HEK293 (cell line): ENCODE measurements around the gene GSTA1.
"Not testable (repeated sequence)": the region's sequence is repeated elsewhere in the genome, so short reads cannot be mapped to it uniquely, and the experiment has no call there.

Experiments
- SP2 ChIP-seq: fragments of 450-650 bp; formaldehyde crosslinking; IDR thresholded peaks from 2 replicates; pipeline ENCODE4 v1.5.1; 2016; ENCODE audit warnings: missing biosample characterization, missing genetic modification characterization
- WT1 ChIP-seq: fragments of 450-650 bp; formaldehyde crosslinking; IDR thresholded peaks from 2 replicates; pipeline ENCODE4 v1.5.1; 2016; ENCODE audit warnings: missing biosample characterization, missing genetic modification characterization
- ZBTB11 ChIP-seq: fragments of 450-650 bp; formaldehyde crosslinking; conservative IDR thresholded peaks from 2 replicates; pipeline ENCODE4 v1.5.1; 2016; ENCODE audit warnings: low read depth, missing biosample characterization, missing genetic modification characterization
- ZNF274 ChIP-seq, 2 experiments: fragments of 200-500 bp in 1 of 2; fragments of 450-650 bp in 1 of 2; sonication (Bioruptor generic) in 1 of 2; formaldehyde crosslinking in 1 of 2; IDR thresholded peaks; 2 replicates each; pipeline versions ENCODE4 v1.5.1 to v1.6.1; 2014 to 2016; ENCODE audit warnings: borderline replicate concordance in 1 of 2, inconsistent platforms in 1 of 2, low read length in 1 of 2, missing biosample characterization in 1 of 2, missing genetic modification characterization in 1 of 2
- ZNF639 ChIP-seq: fragments of 450-650 bp; formaldehyde crosslinking; IDR thresholded peaks from 2 replicates; pipeline ENCODE4 v1.5.1; 2016; ENCODE audit warnings: missing biosample characterization, missing genetic modification characterization
- ZXDB ChIP-seq: fragments of 450-650 bp; formaldehyde crosslinking; IDR thresholded peaks from 2 replicates; pipeline ENCODE4 v1.5.1; 2016; ENCODE audit warnings: missing biosample characterization, missing genetic modification characterization
- TF ChIP-seq, protein P1 (sequence below): fragments of 450-650 bp; formaldehyde crosslinking; IDR thresholded peaks from 2 replicates; pipeline ENCODE4 v1.5.1; 2016; ENCODE audit warnings: missing biosample characterization, missing genetic modification characterization
- TF ChIP-seq, protein P2 (sequence below): fragments of 450-650 bp; formaldehyde crosslinking; IDR thresholded peaks from 2 replicates; pipeline ENCODE4 v1.5.1; 2016; ENCODE audit warnings: missing biosample characterization, missing genetic modification characterization

- TF ChIP-seq, protein P1, sequence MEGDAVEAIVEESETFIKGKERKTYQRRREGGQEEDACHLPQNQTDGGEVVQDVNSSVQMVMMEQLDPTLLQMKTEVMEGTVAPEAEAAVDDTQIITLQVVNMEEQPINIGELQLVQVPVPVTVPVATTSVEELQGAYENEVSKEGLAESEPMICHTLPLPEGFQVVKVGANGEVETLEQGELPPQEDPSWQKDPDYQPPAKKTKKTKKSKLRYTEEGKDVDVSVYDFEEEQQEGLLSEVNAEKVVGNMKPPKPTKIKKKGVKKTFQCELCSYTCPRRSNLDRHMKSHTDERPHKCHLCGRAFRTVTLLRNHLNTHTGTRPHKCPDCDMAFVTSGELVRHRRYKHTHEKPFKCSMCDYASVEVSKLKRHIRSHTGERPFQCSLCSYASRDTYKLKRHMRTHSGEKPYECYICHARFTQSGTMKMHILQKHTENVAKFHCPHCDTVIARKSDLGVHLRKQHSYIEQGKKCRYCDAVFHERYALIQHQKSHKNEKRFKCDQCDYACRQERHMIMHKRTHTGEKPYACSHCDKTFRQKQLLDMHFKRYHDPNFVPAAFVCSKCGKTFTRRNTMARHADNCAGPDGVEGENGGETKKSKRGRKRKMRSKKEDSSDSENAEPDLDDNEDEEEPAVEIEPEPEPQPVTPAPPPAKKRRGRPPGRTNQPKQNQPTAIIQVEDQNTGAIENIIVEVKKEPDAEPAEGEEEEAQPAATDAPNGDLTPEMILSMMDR (tag by site-specific recombination): not testable (repeated sequence)
- TF ChIP-seq, protein P2, sequence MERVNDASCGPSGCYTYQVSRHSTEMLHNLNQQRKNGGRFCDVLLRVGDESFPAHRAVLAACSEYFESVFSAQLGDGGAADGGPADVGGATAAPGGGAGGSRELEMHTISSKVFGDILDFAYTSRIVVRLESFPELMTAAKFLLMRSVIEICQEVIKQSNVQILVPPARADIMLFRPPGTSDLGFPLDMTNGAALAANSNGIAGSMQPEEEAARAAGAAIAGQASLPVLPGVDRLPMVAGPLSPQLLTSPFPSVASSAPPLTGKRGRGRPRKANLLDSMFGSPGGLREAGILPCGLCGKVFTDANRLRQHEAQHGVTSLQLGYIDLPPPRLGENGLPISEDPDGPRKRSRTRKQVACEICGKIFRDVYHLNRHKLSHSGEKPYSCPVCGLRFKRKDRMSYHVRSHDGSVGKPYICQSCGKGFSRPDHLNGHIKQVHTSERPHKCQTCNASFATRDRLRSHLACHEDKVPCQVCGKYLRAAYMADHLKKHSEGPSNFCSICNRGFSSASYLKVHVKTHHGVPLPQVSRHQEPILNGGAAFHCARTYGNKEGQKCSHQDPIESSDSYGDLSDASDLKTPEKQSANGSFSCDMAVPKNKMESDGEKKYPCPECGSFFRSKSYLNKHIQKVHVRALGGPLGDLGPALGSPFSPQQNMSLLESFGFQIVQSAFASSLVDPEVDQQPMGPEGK (tag by site-specific recombination): not testable (repeated sequence)
- not testable (repeated sequence) for TF ChIP-seq ZBTB11 (tag by site-specific recombination); SP2 (tag by site-specific recombination); WT1 (tag by site-specific recombination); ZXDB (tag by site-specific recombination); ZNF639 (tag by site-specific recombination); ZNF274 (IDR thresholded peaks at IDR 0.05; ENCODE audit: low read length); ZNF274 (tag by site-specific recombination; IDR thresholded peaks at IDR 0.05; ENCODE audit: borderline replicate concordance)
Measured at GRCh38 chr6:52827073-52827783, 23.6 kb upstream of the GSTA1 start.
